ENCODE measurements around the gene DCC. TPM values are rescaled to one million over a fixed set of nuclear protein-coding genes. Genes with fewer than 3 reads are reported as not detected.

Gene DCC
- total and polyA plus RNA-seq, 2 of the 8 experiments (the other 6 are each of a cell fraction or from before 2014, with no cell fraction given), result 0.14 to 1.4 TPM

- Histone ChIP-seq H3K36me3 (ENCODE audit: control insufficient read depth in 2 of 4, insufficient read depth in 4 of 4, low read length in 3 of 4) (no peaks in the 10 kb centered on the region), H3K9ac (replicated peaks in 1 of 4; ENCODE audit: extremely low read depth in 1 of 4, low read depth in 3 of 4, low read length in 3 of 4) (no peak overlapping the region), H3K27ac (ENCODE audit: low read depth, low read length) (no peak overlapping the region), H3K4ac (replicated peaks; ENCODE audit: insufficient read length, low read depth, low read length) (no peak overlapping the region), H3K79me1 (ENCODE audit: low read depth, low read length) (no peaks in the 10 kb centered on the region), H3K23ac (ENCODE audit: insufficient read length) (no peak overlapping the region), H2BK15ac (ENCODE audit: low read length) (no peak overlapping the region), H4K5ac (ENCODE audit: insufficient read length, low read depth, low read length) (no peak overlapping the region), H2AFZ (ENCODE audit: low read length) (no peak overlapping the region), H3K23me2 (ENCODE audit: low read depth, low read length) (no peaks in the 10 kb centered on the region; the same call in 1 of the 2 replicates), H2BK12ac (ENCODE audit: low read depth, low read length) (no peak overlapping the region), H2BK120ac (replicated peaks; ENCODE audit: low read depth, low read length) (no peak overlapping the region), H3K9me3 (ENCODE audit: insufficient read depth in 2 of 2, low read depth in 1 of 2, low read length in 1 of 2) (no peaks in the 10 kb centered on the region), H2BK5ac (ENCODE audit: low read depth, low read length) (no peak overlapping the region), H3K56ac (replicated peaks; ENCODE audit: insufficient read length, low read depth, low read length) (no peak overlapping the region), H3K4me3 (ENCODE audit: extremely low read depth in 1 of 4, insufficient read depth in 2 of 4, low read depth in 3 of 4, low read length in 4 of 4) (no peak overlapping the region), H3K4me2 (ENCODE audit: insufficient read depth in 1 of 2, low read depth in 2 of 2, low read length in 2 of 2) (no peak overlapping the region), H3K27me3 (replicated peaks in 1 of 4; ENCODE audit: control insufficient read depth in 3 of 4, extremely low read depth in 1 of 4, insufficient read depth in 3 of 4, low read length in 3 of 4) (no peaks in the 10 kb centered on the region), H2BK20ac (ENCODE audit: low read length) (no peak overlapping the region), H2AK5ac (ENCODE audit: low read depth, low read length) (no peak overlapping the region), H4K8ac (ENCODE audit: extremely low read depth, insufficient read depth, low read length) (no peak overlapping the region), H4K20me1 (replicated peaks in 1 of 2; ENCODE audit: control insufficient read depth in 1 of 2, insufficient read depth in 2 of 2, low read length in 2 of 2) (no peaks in the 10 kb centered on the region), H4K91ac (replicated peaks; ENCODE audit: insufficient read length, low read length) (no peak overlapping the region), H3K79me2 (ENCODE audit: control insufficient read depth in 1 of 2, insufficient read depth in 2 of 2, low read length in 2 of 2) (no peaks in the 10 kb centered on the region), H3K18ac (ENCODE audit: extremely low read depth, low read length) (no peak overlapping the region), H3K4me1 (replicated peaks in 1 of 4; ENCODE audit: control insufficient read depth in 3 of 4, insufficient read depth in 4 of 4, low read length in 3 of 4) (no peaks in the 10 kb centered on the region), H3K14ac (ENCODE audit: insufficient read length) (no peak overlapping the region)
- FAIRE-seq (no peak), DNase-seq (ENCODE audit: low read depth in 1 of 2, low spot score in 2 of 2) (no peak)
- WGBS, 2 experiments (ENCODE audit: extremely low coverage in 1 of 2, insufficient coverage in 1 of 2, insufficient read length in 1 of 2, insufficient replicate concordance in 2 of 2, low coverage in 1 of 2, low lambda C conversion rate in 2 of 2, missing lambda C conversion rate in 1 of 2), result 89% methylated on average over 3 of the region's 3 CpGs; no CpG with 5 or more reads in 1 of the 2 experiments
- ChIA-PET POLR2A (ENCODE audit: partially characterized antibody) (no interaction called here), CTCF (ENCODE audit: partially characterized antibody) (no interaction called here)
- TF ChIP-seq BRCA1 (IDR thresholded peaks at IDR 0.05; ENCODE audit: low read depth, low read length) (no peak), CEBPB (IDR thresholded peaks at IDR 0.05; ENCODE audit: low read depth, low read length) (no peak), TAF7 (optimal IDR thresholded peaks at IDR 0.05; ENCODE audit: borderline replicate concordance, low read depth, low read length) (no peak), E2F6 (IDR thresholded peaks at IDR 0.05) (no peak), ZNF274 (IDR thresholded peaks at IDR 0.05; ENCODE audit: borderline replicate concordance, extremely low read depth, low read length) (no peak), NANOG (IDR thresholded peaks at IDR 0.05; ENCODE audit: insufficient read depth, low read depth, low read length, poor library complexity, severe bottlenecking) (no peak), RAD21 (IDR thresholded peaks at IDR 0.05 in 1 of 2, conservative IDR thresholded peaks at IDR 0.05 in 1 of 2; ENCODE audit: low read depth in 2 of 2, low read length in 2 of 2) (no peak), GABPA (IDR thresholded peaks at IDR 0.05; ENCODE audit: borderline replicate concordance, insufficient read depth, low read length) (no peak), TCF12 (IDR thresholded peaks at IDR 0.05; ENCODE audit: low read depth, low read length) (no peak), YY1 (IDR thresholded peaks at IDR 0.05; ENCODE audit: low read depth, low read length) (no peak), JUND (IDR thresholded peaks at IDR 0.05; ENCODE audit: low read length) (no peak)
Observed at GRCh38 chr18:53385889-53386288, 1045.9 kb downstream of the DCC start.

All from H1 (cell line).